Head of caudate nucleus (tissue), 42 donors: ENCODE measurements around the gene SUPT3H.

Experiments used
- DNase-seq, 42 donors: peaks; one replicate each; pipeline versions ENCODE4 v3.0.0 to v3.0.0-alpha.2; 2020 to 2021; ENCODE audit warnings: mixed read lengths in 7 of 42
- intact Hi-C: fragments of 100-400 bp; cut with DNase I; formaldehyde crosslinking; loops from one replicate; pipeline ENCODE4 v1.15.0; 2022

Gene SUPT3H

DNA sequence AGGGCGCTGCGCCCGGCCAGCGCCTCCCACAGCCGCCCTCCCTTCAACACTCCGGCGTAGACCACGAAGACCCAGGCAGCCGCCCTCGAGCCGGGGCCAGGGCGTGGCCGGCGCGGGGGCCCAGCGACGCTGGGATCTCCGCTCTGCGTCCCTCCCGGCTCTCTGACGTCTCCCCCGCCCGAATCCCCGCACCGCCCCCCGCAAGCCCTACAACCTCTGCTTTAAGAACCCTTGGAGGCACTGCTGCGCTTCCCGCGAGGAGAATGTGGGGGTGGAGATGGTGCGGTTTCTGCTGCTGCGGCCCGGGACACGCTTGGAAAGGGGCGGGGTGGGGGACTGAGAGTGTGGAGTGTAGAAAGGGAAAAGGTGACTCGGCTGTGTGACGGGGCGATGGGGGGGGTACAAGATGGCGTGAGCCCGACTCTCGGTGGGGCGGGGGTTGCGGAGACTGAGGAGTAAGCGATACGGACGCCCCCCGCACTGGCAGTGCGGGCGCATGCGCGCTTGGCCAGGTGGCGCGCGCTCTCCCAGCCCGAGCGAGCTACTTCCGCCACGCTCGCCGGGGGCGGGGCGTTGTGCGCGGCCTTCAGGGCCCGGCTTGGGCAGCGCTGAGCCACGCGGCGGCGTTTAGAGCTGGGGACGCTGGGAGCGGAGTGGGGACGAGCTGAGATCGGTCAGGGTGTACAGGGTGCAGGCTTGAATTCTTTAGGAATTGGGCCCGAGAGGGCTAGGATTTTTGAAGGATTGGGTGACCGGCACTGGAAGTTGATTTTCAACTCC, at the start of gene SUPT3H:
Gene SUPT3H, minus strand, starts transcription at position 381 of the 780 bp plus-strand sequence.
- intact Hi-C loops: no loop called here
- DNase-seq: peak; percentile 75 to 95 (median 91)

DNA sequence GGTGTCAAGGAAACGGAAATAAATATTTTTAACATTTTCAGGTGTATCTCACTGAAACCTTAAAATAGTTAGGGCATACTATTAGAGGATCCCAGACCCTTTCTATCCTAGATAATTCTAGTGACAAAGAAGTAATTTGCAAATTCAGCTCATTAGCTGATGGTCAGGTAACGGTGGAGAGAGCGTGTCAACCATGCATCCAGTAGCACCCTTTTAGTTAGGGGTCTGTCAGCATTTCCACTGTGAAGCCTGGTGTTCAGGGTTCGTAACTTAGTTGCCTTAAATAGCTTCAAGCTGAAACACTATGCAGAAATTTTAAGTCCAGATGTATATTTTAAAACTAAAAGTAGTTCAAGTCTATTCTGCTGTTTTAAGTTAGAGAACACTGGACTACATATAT, 48.5 kb upstream of the SUPT3H start:
- intact Hi-C loops: no loop called here
- DNase-seq: no peak

DNA sequence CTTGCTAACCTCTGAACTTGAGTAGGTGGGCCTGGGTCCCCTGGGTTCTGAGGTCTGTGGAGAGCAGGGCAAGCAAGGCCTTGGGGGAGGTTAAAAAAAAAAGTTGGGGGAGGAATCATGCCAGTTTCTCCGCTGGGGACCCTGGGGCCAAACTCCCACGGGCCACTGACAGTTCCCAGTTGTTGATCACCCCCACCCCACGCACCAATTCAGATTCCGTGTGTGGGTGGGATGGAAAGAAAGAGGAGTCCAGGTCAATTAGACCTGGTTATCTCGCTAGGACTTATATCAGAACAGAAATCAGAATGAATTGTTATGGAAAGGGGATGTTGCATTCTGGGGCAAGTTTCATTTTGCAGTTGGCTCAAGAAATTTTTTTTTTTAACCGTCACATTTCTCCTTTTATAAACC, 46.7 kb upstream of the SUPT3H start:
- peak in 1 of 42 donors; percentile 40 for DNase-seq
- intact Hi-C loops: loop anchor here (5.0 kb wide), 1 partner anchor 288 kb away; no protein-coding TSS in a partner anchor

DNA sequence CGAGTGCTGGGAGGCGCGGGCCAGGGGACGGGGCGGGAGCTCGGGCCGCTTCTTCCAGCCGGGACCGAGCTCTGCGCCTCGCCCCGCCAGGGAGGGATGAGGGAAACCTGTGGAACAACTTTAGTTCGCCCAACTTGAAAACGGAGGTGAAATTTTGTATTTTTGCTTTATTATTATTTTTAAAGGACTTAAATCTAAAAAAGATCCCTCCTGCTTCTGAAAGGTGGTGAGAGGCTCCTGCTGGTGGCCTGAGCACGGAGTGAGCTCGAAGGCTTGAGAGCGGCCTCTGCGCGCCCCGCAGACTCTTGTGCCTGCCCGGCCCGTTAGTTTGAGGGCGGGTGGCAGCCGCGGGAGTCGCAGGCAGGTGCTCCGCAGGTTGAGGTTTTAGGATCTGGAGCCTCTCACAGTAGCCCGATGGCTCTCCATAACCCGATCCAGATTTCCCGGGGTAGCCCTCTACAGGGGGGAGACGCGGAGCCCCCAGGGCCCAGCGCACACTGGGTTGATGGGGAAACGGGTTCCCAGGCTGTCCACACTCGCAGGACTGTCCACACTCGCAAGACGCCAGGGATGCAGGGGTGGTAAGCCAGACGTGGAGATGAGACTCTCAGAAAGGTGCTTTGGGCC, 46.2 kb upstream of the SUPT3H start:
- intact Hi-C loops: loop anchor here (5.0 kb wide), 1 partner anchor 288 kb away; no protein-coding TSS in a partner anchor

DNA sequence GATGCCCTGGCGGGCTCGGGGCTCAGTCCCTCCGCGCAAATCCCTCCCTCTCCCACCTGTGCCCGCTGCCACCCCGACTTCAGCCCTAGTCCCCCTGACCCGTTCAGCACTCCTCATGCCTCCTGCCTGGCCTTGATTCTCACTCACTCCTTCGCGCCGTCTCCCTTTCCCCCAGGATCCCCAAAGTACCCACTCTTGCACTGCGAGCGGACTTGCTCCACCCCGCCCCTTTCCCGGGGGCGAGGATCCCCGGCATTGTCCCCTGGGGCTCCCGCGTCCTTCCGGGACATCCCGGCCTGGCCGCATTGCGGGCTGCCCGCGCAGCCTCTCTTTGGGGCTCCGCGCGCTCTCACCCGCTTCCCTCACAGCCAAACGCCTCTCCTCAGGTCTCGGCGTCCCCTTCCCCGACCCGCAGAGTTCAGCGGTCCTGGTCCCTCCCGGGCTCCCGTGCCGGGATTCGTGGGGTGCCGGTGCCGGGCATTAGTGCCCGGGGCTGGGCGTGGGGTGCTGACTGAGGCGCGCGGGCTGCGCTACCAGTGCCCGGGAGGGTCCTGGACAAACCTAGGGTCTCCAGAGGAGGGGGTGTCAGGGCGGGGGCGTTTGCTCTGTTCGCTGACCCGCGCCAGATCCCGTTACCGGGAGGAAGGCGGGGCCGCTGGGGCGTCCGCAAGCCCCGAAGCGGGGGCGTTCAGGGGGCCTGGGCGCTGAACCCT, 45.5 kb upstream of the SUPT3H start:
- DNase-seq: peak in 33 of 42 donors; percentile 7 to 65 (median 31)
- intact Hi-C loops: loop anchor here (5.0 kb wide), 1 partner anchor 289 kb away; no protein-coding TSS in a partner anchor

More for the DNA sequence above, 46.2 kb upstream of the SUPT3H start:
- DNase-seq: peak in 20 of 42 donors; percentile 13 to 58 (median 21)

GRCh38 chr6:45422503-45423110, 44.9 kb upstream of the SUPT3H start:
- intact Hi-C loops: loop anchor here (5.0 kb wide), 1 partner anchor 290 kb away; no protein-coding TSS in a partner anchor
- peak in 35 of 42 donors; percentile 13 to 67 (median 40) for DNase-seq

DNA sequence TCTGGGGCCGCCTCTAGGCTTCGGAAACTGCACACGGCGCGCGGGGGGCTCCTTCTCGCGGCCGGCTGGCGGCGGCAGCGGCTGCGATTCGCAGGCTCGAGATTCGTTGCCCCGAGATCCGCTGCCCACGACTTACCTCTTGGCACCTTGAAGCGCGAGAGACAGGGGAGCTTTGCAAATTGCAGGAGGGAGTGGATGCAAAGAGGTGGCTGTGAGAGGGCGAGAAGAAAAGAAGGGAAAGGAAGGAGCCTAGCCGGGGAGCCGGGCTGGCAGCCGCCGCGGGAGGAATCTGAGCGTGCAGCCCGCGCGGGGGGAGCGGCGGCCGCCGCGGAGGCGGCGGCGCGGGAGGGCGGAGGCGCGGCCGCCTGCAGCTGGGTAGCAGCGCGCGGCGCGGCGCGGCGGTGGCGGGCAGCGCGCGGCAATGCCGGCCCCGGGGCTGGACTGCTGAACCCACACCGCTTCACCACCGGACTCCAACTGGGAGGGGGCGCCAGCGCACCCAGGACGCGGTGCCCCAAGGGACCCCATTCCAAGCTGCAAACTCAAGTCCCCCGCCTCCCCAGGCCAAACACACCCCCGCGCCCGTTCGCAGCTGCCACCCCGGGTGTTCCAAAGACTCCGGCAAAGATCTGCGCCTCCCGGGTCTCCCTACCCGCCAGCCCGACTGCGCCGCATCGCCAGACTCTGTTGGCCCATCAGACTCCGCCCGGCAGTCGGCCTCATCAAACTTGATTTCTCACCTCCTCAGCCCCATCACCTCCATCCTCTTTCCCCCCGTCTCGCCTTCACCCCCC, 44.2 kb upstream of the SUPT3H start:
- peak; percentile 33 to 86 (median 72) for DNase-seq
- intact Hi-C loops: loop anchor here (5.0 kb wide), 1 partner anchor 290 kb away; no protein-coding TSS in a partner anchor

DNA sequence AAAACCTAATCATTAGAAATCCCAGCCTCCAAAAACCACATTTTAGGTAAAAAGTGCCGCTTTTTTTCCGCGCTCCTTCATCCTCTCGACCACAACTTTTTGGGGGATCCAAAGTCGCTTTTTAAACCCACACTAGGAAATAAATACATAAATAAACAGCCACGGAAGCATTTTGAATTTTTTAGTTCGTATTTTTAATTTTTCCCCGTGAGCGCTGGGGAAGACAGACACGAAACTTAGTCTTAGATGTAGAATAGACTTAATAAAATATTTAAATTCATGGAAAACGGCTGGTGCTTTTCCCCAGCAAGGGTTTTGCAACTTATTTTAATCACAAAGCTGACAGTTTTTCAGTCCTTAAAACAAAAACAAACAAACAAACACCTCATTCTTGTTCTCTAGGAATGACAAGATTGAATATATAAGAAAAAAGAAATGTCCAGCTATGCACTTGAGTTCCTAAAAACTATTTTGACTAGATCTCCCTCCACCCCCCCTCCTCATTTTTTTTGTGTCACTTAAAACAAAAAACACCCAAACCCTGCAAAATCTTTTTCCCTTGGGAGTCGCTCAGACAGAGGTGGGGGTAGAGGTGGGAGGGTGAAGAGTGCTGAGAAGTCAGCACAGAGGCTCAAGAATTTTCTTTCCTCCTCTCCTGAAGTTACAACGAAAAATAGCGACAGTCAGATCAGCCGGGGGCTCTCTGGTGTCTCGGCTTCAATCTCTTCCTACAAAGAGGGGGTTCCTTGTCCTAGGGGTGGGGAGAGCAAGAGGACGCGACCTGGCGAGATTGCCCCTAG, 43.4 kb upstream of the SUPT3H start:
- intact Hi-C loops: loop anchor here (5.0 kb wide), 1 partner anchor 291 kb away; no protein-coding TSS in a partner anchor
- DNase-seq: peak in 2 of 42 donors; percentile 6 to 45

GRCh38 chr6:45420083-45420908, 42.6 kb upstream of the SUPT3H start:
- intact Hi-C loops: loop anchor here (5.0 kb wide), 1 partner anchor 292 kb away; no protein-coding TSS in a partner anchor
- peak in 15 of 42 donors; percentile 7 to 46 (median 17) for DNase-seq

- intact Hi-C loops: loop anchor here (5.0 to 10.0 kb wide), 3 partner anchors 37 to 765 kb away; no protein-coding TSS in a partner anchor
Observed at GRCh38 chr6:45419571-45420082, 41.9 kb upstream of the SUPT3H start.

DNA sequence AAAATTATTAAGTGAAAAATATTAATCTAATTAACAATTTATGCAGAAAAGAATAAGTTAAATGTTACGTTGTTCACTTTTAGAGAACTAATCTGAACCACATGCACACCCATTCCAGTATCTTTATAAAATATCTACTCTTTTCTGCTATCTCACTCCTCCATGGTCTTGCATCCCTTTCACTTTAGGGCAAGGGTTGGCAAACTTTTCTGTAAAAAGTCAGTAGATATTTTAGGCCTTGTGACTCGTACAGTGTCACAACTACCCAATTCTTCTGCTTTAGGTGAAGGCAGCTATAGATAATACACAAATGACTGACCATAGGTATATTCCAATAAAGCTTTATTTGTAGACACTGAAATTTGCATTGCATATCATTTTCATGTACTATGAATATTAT, 39.7 kb upstream of the SUPT3H start:
- DNase-seq: no peak
- intact Hi-C loops: loop anchor here (5.0 to 10.0 kb wide), 2 partner anchors 35 to 763 kb away; no protein-coding TSS in a partner anchor

More at GRCh38 chr6:45419571-45420082, 41.9 kb upstream of the SUPT3H start:
- peak in 41 of 42 donors; percentile 26 to 79 (median 62) for DNase-seq

DNA sequence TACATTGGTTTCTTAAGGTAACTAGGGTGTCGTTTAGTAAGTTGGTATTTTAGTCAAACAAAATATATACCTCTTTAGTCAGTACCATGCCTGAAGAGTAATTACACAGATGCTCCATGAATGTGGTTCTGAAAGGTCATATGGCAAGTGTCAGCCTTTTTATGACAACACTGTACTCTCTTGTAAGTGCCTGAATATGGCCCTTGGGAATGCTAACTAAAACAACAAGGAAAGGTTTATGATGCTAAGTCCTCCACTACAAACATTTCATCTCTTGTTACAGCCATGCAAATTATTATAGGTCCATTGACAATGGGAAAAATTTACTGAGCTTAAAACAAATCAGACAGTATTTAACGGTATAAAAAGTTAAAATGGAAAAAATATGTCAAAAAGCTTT, 39.0 kb upstream of the SUPT3H start:
- intact Hi-C loops: loop anchor here (5.0 to 10.0 kb wide), 2 partner anchors 34 to 762 kb away; no protein-coding TSS in a partner anchor

GRCh38 chr6:45415788-45416518, 38.2 kb upstream of the SUPT3H start:
- intact Hi-C loops: loop anchor here (5.0 to 10.0 kb wide), 2 partner anchors 34 to 761 kb away; no protein-coding TSS in a partner anchor
- DNase-seq: no peak

More for the DNA sequence above, 39.0 kb upstream of the SUPT3H start:
- DNase-seq: no peak

DNA sequence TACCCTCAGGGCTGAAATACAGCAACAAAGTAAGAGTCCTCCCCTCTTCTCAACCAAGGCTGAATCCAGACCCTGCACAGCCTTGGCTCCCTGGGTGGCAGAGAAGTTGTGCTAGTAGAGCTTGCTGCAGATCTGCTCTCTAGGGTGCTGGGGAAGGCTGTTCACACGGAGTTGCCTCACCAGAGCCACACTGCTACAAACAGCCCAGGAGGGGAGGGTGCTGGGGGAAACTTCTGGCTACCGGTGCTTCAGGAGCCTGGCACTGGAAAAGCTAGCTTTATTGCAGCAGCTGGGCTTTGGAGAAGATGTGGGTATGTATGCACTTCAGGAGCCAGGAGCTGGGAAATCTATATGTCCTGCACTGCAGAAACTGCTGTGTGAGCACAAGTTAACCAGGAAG, 37.6 kb upstream of the SUPT3H start:
- intact Hi-C loops: loop anchor here (5.0 to 10.0 kb wide), 2 partner anchors 33 to 761 kb away; no protein-coding TSS in a partner anchor
- peak in 7 of 42 donors; percentile 6 to 18 (median 13) for DNase-seq

GRCh38 chr6:45411959-45412358, 34.2 kb upstream of the SUPT3H start:
- intact Hi-C loops: loop anchor here (10.0 kb wide), 1 partner anchor 757 kb away; no protein-coding TSS in a partner anchor
- DNase-seq: no peak
